HepG2 (cell line): ENCODE results near the gene CSNK1D. TPM values are rescaled to one million over a fixed set of nuclear protein-coding genes. Genes with fewer than 3 reads are reported as not detected.
A peak's percentile ranks its signal among the peaks of the same experiment; 100 is the strongest.

ENCODE experiments used
- ATAC-seq: fragments of 200-7000 bp; cut with Tn5 transposase; 3 replicates; pipeline ENCODE4 v1.9.1; 2020; ENCODE audit warnings: mild to moderate bottlenecking, moderate library complexity
- BruUV-seq: library from RNA; stranded (reverse); fragments of 400-500 nt; replicated peaks from 2 replicates; lab custom pipeline; 2021; lab: Mats Ljungman, UMichigan
- CTCF ChIA-PET: fragments of 300-600 bp; formaldehyde crosslinking; extraction: SDS; loops from one replicate; lab custom pipeline; 2021; ENCODE audit warnings: low total read pairs, inconsistent platforms, low intra/inter-chr PET ratio; lab: Yijun Ruan, JAX
- POLR2A ChIA-PET: fragments of 350-600 bp; sonication (Branson Sonifier 250); formaldehyde crosslinking; loops from one replicate; lab custom pipeline; 2020; ENCODE audit warnings: antibody characterized with exemption, inconsistent platforms; lab: Yijun Ruan, JAX
- DNase-seq: peaks from one replicate; pipeline ENCODE4 v3.0.0-alpha.2; 2015; ENCODE audit warnings: low spot score
- FAIRE-seq: peaks from 3 replicates; lab custom pipeline; 2011; peaks lifted over from hg19 to GRCh38; lab: Jason Lieb, UNC
- H2AFZ ChIP-seq: one replicate; pipeline ENCODE4 v1.6.1; 2011; ENCODE audit warnings: low read length, inconsistent platforms
- H3K27ac ChIP-seq: fragments of 300-600 bp; 3 replicates; pipeline ENCODE4 v1.8.0; 2011; ENCODE audit warnings: mixed run types, mild to moderate bottlenecking, mixed read lengths, low read length, inconsistent platforms; ENCODE audit not compliant: insufficient read depth; ENCODE audit errors: extremely low read length
- H3K27me3 ChIP-seq, 2 experiments: fragments of 200-600 bp in 1 of 2; 2 replicates in 1 of 2; 3 replicates in 1 of 2; pipeline versions ENCODE4 v1.6.0 to v1.8.0; 2011; ENCODE audit warnings: low read length in 2 of 2, mild to moderate bottlenecking in 2 of 2, moderate library complexity in 2 of 2, inconsistent platforms in 1 of 2; ENCODE audit not compliant: insufficient read depth in 2 of 2, control insufficient read depth in 1 of 2
- H3K36me3 ChIP-seq, 2 experiments: fragments of 200-600 bp in 1 of 2; replicated peaks in 1 of 2; 2 replicates in 1 of 2; 3 replicates in 1 of 2; pipeline versions ENCODE4 v1.5.1 to v1.8.0; 2011; ENCODE audit warnings: low read length in 2 of 2, inconsistent platforms in 1 of 2; ENCODE audit not compliant: insufficient read depth in 2 of 2, control insufficient read depth in 1 of 2
- H3K4me1 ChIP-seq: 2 replicates; pipeline ENCODE4 v1.5.1; 2012; ENCODE audit warnings: low read length, inconsistent platforms; ENCODE audit not compliant: insufficient read depth
- H3K4me2 ChIP-seq: 2 replicates; pipeline ENCODE4 v1.6.0; 2011; ENCODE audit warnings: low read depth, low read length, inconsistent platforms
- H3K4me3 ChIP-seq, 3 experiments: fragments of 200-600 bp in 1 of 3; sonication (generic), shearing (Covaris generic) in 1 of 3; replicated peaks in 1 of 3; 2 replicates each; pipeline ENCODE4 v1.5.1; 2011 to 2016; ENCODE audit warnings: low read length in 3 of 3, inconsistent platforms in 2 of 3, low read depth in 2 of 3, mild to moderate bottlenecking in 2 of 3, control low read depth in 1 of 3, mixed read lengths in 1 of 3; ENCODE audit not compliant: insufficient read depth in 1 of 3
- H3K79me2 ChIP-seq: one replicate; pipeline ENCODE4 v1.6.1; 2011; ENCODE audit warnings: low read length, inconsistent platforms; ENCODE audit not compliant: insufficient read depth
- H3K9ac ChIP-seq: 2 replicates; pipeline ENCODE4 v1.6.0; 2011; ENCODE audit warnings: mild to moderate bottlenecking, low read depth, low read length, inconsistent platforms; ENCODE audit not compliant: insufficient read depth
- H3K9me3 ChIP-seq: 2 replicates; pipeline ENCODE4 v1.5.1; 2012; ENCODE audit warnings: mild to moderate bottlenecking, low read length
- H4K20me1 ChIP-seq: 2 replicates; pipeline ENCODE4 v1.6.0; 2011; ENCODE audit warnings: inconsistent platforms, mild to moderate bottlenecking, low read length, moderate library complexity; ENCODE audit not compliant: insufficient read depth
- AHR ChIP-seq: IDR thresholded peaks from 2 replicates; pipeline ENCODE4 v1.6.1; 2018; ENCODE audit warnings: missing genetic modification reagents, missing compliant biosample characterization
- BATF2 ChIP-seq: sonication (generic); formaldehyde crosslinking; IDR thresholded peaks from 2 replicates; pipeline ENCODE4 v1.8.0; 2022; ENCODE audit warnings: mild to moderate bottlenecking, missing genetic modification reagents, moderate library complexity
- EP300 ChIP-seq, 3 experiments: sonication (generic) in 1 of 3; formaldehyde crosslinking in 1 of 3; IDR thresholded peaks; 2 replicates each; pipeline versions ENCODE4 v1.5.1 to v1.6.1; 2011 to 2020; ENCODE audit warnings: low read depth in 2 of 3, low read length in 2 of 3, borderline replicate concordance in 1 of 3, improper control_type of control experiment in 1 of 3, mild to moderate bottlenecking in 1 of 3, missing genetic modification reagents in 1 of 3, moderate library complexity in 1 of 3
- HNF1B ChIP-seq: sonication (generic); formaldehyde crosslinking; IDR thresholded peaks from 2 replicates; pipeline ENCODE4 v1.5.1; 2020; ENCODE audit warnings: mild to moderate bottlenecking, moderate library complexity, missing genetic modification reagents
- MAFK ChIP-seq, 2 experiments: IDR thresholded peaks in 1 of 2; conservative IDR thresholded peaks in 1 of 2; 2 replicates each; pipeline ENCODE4 v1.6.1; 2011; ENCODE audit warnings: improper control_type of control experiment in 2 of 2, low read length in 2 of 2
- POGZ ChIP-seq: sonication (generic); formaldehyde crosslinking; IDR thresholded peaks from 2 replicates; pipeline ENCODE4 v1.4.0; 2020; ENCODE audit warnings: mild to moderate bottlenecking, missing genetic modification reagents
- ZBTB14 ChIP-seq: sonication (generic); formaldehyde crosslinking; IDR thresholded peaks from 2 replicates; pipeline ENCODE4 v1.4.0; 2020; ENCODE audit warnings: missing genetic modification reagents
- ZMYM2 ChIP-seq: sonication (generic); formaldehyde crosslinking; IDR thresholded peaks from 2 replicates; pipeline ENCODE4 v1.8.0; 2022; ENCODE audit warnings: mild to moderate bottlenecking, missing genetic modification reagents
- ZNF616 ChIP-seq: sonication (generic); formaldehyde crosslinking; IDR thresholded peaks from 2 replicates; pipeline ENCODE4 v1.5.0; 2020; ENCODE audit warnings: low read depth, mild to moderate bottlenecking, missing genetic modification reagents
- ZNF713 ChIP-seq: sonication (generic); formaldehyde crosslinking; IDR thresholded peaks from 2 replicates; pipeline ENCODE4 v1.4.0; 2020; ENCODE audit warnings: mild to moderate bottlenecking, missing genetic modification reagents
- ZNF891 ChIP-seq: sonication (generic); formaldehyde crosslinking; IDR thresholded peaks from 2 replicates; pipeline ENCODE4 v1.5.0; 2020; ENCODE audit warnings: mild to moderate bottlenecking, missing genetic modification reagents
- WGBS: methylation state at CpG from one replicate; pipeline ENCODE4 v1.1.6; 2017; ENCODE audit warnings: low lambda C conversion rate; 5-methylcytosine and 5-hydroxymethylcytosine counted together
- in situ Hi-C: cut with HindIII; loops from 2 replicates; pipeline ENCODE4 v1.10.0; 2017; ENCODE audit warnings: low pct_unique_long_range_greater_than_20kb; ENCODE audit not compliant: extremely low pct_ligation_motif_present
- intact Hi-C: fragments of 100-400 bp; cut with micrococcal nuclease; formaldehyde crosslinking; loops from one replicate; pipeline ENCODE4 v1.10.0; 2022; ENCODE audit not compliant: unreplicated experiment
- polyA plus RNA-seq, 8 experiments: library from polyadenylated mRNA; depleted of rRNA in 3 of 8; stranded (reverse) in 7 of 8; unstranded in 1 of 8; fragments of >200 nt; fragmentation: Illumina TruSeq in 4 of 8; extraction: Trizol in 4 of 8; gene quantifications; 2 replicates each; pipeline versions ENCODE4 v1.2.1 to v1.2.3, GENCODE V29; 2011 to 2016; ENCODE audit warnings: low read depth in 4 of 8, missing spikeins in 1 of 8, mixed read lengths in 1 of 8; ENCODE audit not compliant: insufficient read depth in 1 of 8
- total RNA-seq, 5 experiments: library from RNA; depleted of rRNA; stranded (reverse); fragments of >200 nt; fragmentation: Illumina TruSeq; extraction: Trizol; gene quantifications; 2 replicates each; pipeline ENCODE4 v1.2.3, GENCODE V29; 2016; ENCODE audit warnings: low read depth in 1 of 5

Gene CSNK1D
- total and polyA plus RNA-seq, 2 of the 13 experiments (the other 11 are each of a cell fraction or from before 2014, with no cell fraction given), result 31.5 to 128 TPM

- WGBS, result 95% methylated on average over 17 of the region's 17 CpGs
- H3K4me1 ChIP-seq, result peaks cover 4% of the 10 kb centered on the region
- no peaks in the 10 kb centered on the region for H3K9me3 ChIP-seq
- in situ Hi-C loops, result no loop called here
- H3K27ac ChIP-seq, result no peak overlapping the region
- H3K4me3 ChIP-seq, result no peak overlapping the region
- FAIRE-seq (no peak), DNase-seq (no peak), ATAC-seq (no peak)
- H3K9ac ChIP-seq, result no peak overlapping the region
- H3K36me3 ChIP-seq, result peaks cover 11 to 15% of the 10 kb centered on the region in 2 experiments; a peak in 4 of 5 replicates
- POLR2A ChIA-PET, result no interaction called here
- H2AFZ ChIP-seq, result no peak overlapping the region
- no TSS peak for BruUV-seq
- no peaks in the 10 kb centered on the region for H3K27me3 ChIP-seq
- H3K4me2 ChIP-seq, result no peak overlapping the region
- CTCF ChIA-PET, result no interaction called here
- H4K20me1 ChIP-seq, result no peaks in the 10 kb centered on the region
- H3K79me2 ChIP-seq, result no peaks in the 10 kb centered on the region
- intact Hi-C loops, result no loop called here
- TF ChIP-seq POGZ (no peak), ZNF616 (no peak), ZBTB14 (CRISPR knock-in tag) (no peak), ZMYM2 (CRISPR knock-in tag) (no peak)
- TF ChIP-seq, all 625 proteins: peak for 0
Observed at GRCh38 chr17:82200135-82200534, 73.4 kb downstream of the CSNK1D start.

GRCh38 chr17:82199496-82199895 is 74.0 kb downstream of the CSNK1D start:
- CTCF ChIA-PET, result no interaction called here
- H3K4me2 ChIP-seq, result no peak overlapping the region
- in situ Hi-C loops (no loop called here), intact Hi-C loops (no loop called here)
- TF ChIP-seq EP300 (IDR thresholded peaks at IDR 0.05; ENCODE audit: low read depth in 2 of 2, low read length in 2 of 2), result no peak
- no peak for TF ChIP-seq EP300 (CRISPR knock-in tag; IDR thresholded peaks at IDR 0.05; ENCODE audit: borderline replicate concordance)
- TF ChIP-seq AHR (CRISPR knock-in tag), result no peak
- TF ChIP-seq HNF1B (CRISPR knock-in tag), result no peak
- no peak for TF ChIP-seq BATF2
- no peak for TF ChIP-seq ZNF713 (CRISPR knock-in tag)
- TF ChIP-seq ZNF891, result no peak
- 0 out of 4 replicates have a peak, but pooled peaks have one; percentile 16 to 17 for TF ChIP-seq MAFK (conservative IDR thresholded peaks at IDR 0.05 in 1 of 2, IDR thresholded peaks at IDR 0.05 in 1 of 2; ENCODE audit: low read length in 2 of 2)
- DNase-seq (no peak), FAIRE-seq (no peak), ATAC-seq (no peak)
- no peaks in the 10 kb centered on the region for H3K9me3 ChIP-seq
- H3K79me2 ChIP-seq, result no peaks in the 10 kb centered on the region
- H3K27me3 ChIP-seq, result no peaks in the 10 kb centered on the region
- POLR2A ChIA-PET, result interaction anchor here (1.3 kb wide), 1 partner anchor 162 kb away, joined by 3 read pairs; the partner anchor contains the start of gene DCXR
- H3K27ac ChIP-seq, result no peak overlapping the region
- 99% methylated on average over 11 of the region's 12 CpGs for WGBS
- peaks cover 16 to 22% of the 10 kb centered on the region in 2 experiments; a peak in 4 of 5 replicates for H3K36me3 ChIP-seq
- BruUV-seq, result no TSS peak
- no peak overlapping the region for H3K9ac ChIP-seq
- H2AFZ ChIP-seq, result no peak overlapping the region
- H4K20me1 ChIP-seq, result no peaks in the 10 kb centered on the region
- no peak overlapping the region for H3K4me3 ChIP-seq
- no peaks in the 10 kb centered on the region for H3K4me1 ChIP-seq
